ENCODE data around the gene HARBI1.

The HARBI1 gene

DNA sequence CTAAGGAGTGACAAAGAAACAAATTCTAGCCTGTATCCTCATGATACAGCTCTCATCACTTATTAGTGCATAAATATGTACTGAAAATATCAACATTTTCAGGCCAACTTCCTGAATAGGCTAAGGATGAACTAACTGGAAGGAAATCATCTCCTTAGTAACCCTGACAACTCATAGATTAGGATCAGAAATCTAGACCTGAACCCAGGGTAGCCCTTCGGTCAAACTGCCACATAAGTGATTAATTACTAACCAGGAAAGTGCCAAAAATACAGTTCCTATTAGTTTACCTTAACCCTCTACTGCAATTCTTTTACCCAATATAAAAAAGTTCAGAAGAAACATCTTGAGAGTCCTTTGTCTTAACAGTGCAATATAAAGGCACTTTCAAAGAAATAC lies 63.2 kb downstream of the HARBI1 start:
- DNase-seq (ENCODE audit: low spot score), result no peak

Measured in iPS-NIHi11 (cell line).